Neural crest cell (in vitro differentiated cells): ENCODE results near the gene TPGS2. TPM values are rescaled to one million over a fixed set of nuclear protein-coding genes. Genes with fewer than 3 reads are reported as not detected.
"Not testable (repeated sequence)": the region's sequence is repeated elsewhere in the genome, so short reads cannot be mapped to it uniquely, and the experiment has no call there.

Source experiments
- DNase-seq: peaks from one replicate; pipeline ENCODE4 v3.0.0; 2021; ENCODE audit warnings: low read depth, mixed read lengths, low spot score
- H3K27ac Mint-ChIP-seq: one replicate; pipeline ENCODE4 v1.8.0; 2021; ENCODE audit warnings: mild to moderate bottlenecking, mixed read lengths; ENCODE audit not compliant: unreplicated experiment
- H3K27me3 Mint-ChIP-seq: 2 replicates; pipeline ENCODE4 v1.8.0; 2021; ENCODE audit warnings: low read depth, mild to moderate bottlenecking, mixed read lengths
- H3K36me3 Mint-ChIP-seq: 2 replicates; pipeline ENCODE4 v1.8.0; 2021; ENCODE audit warnings: low read depth, mild to moderate bottlenecking, mixed read lengths
- H3K4me1 Mint-ChIP-seq: 2 replicates; pipeline ENCODE4 v1.8.0; 2021; ENCODE audit warnings: mixed read lengths
- H3K4me3 Mint-ChIP-seq: one replicate; pipeline ENCODE4 v1.8.0; 2021; ENCODE audit warnings: mild to moderate bottlenecking, mixed read lengths
- H3K9me3 Mint-ChIP-seq: 2 replicates; pipeline ENCODE4 v1.8.0; 2021; ENCODE audit warnings: mixed read lengths
- CTCF ChIP-seq: fragments of 200-600 bp; sonication (generic); conservative IDR thresholded peaks from 2 replicates; pipeline ENCODE4 v1.5.0; 2021; ENCODE audit warnings: antibody characterized with exemption, mild to moderate bottlenecking
- total RNA-seq: library from RNA; stranded (reverse); gene quantifications from 2 replicates; pipeline ENCODE4 v1.2.1, GENCODE V29; 2021

TPGS2 gene
- total RNA-seq, 1 donor from 2014 or later = 175 TPM

GRCh38 chr18:36769172-36769571 lies 59.6 kb downstream of the TPGS2 start:
- no peak overlapping the region for H3K4me3 Mint-ChIP-seq
- no peak overlapping the region for H3K27ac Mint-ChIP-seq
- no peak for TF ChIP-seq CTCF
- H3K36me3 Mint-ChIP-seq = peaks cover 13% of the 10 kb centered on the region
- H3K4me1 Mint-ChIP-seq = peaks cover 17% of the 10 kb centered on the region
- no peaks in the 10 kb centered on the region for H3K27me3 Mint-ChIP-seq
- H3K9me3 Mint-ChIP-seq = peaks cover 2% of the 10 kb centered on the region
- DNase-seq = no peak

DNA sequence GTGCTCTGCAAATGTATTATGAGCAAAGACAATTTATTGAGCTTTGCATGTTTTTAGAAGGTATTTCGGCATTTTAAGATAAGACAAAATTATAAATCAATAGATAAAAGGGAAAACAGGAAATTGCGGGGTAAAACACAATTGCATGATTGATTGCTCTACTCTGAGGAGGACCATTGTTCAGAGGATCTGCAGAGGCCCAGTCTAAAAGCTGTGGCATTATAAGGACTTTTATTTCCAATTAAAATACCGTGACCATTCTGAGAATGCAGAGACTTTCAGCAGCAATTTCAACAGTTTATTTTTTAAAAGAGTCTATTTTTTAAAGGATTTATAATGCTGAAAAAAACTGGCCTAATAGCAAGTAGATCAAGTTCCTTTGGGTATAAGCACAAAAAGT lies 62.0 kb downstream of the TPGS2 start:
- Mint-ChIP-seq H3K27me3 (no peaks in the 10 kb centered on the region), H3K4me3 (no peak overlapping the region), H3K4me1 (peaks cover 8% of the 10 kb centered on the region), H3K9me3 (peaks cover 2% of the 10 kb centered on the region), H3K36me3 (peaks cover 19% of the 10 kb centered on the region), H3K27ac (no peak overlapping the region)
- no peak for TF ChIP-seq CTCF
- DNase-seq = no peak

- not testable (repeated sequence) for H3K4me1 Mint-ChIP-seq, H3K9me3 Mint-ChIP-seq, H3K4me3 Mint-ChIP-seq, H3K27ac Mint-ChIP-seq, DNase-seq, H3K27me3 Mint-ChIP-seq
- H3K36me3 Mint-ChIP-seq = peaks cover 17% of the 10 kb centered on the region
Observed at GRCh38 chr18:36762965-36763364, 65.8 kb downstream of the TPGS2 start.

DNA sequence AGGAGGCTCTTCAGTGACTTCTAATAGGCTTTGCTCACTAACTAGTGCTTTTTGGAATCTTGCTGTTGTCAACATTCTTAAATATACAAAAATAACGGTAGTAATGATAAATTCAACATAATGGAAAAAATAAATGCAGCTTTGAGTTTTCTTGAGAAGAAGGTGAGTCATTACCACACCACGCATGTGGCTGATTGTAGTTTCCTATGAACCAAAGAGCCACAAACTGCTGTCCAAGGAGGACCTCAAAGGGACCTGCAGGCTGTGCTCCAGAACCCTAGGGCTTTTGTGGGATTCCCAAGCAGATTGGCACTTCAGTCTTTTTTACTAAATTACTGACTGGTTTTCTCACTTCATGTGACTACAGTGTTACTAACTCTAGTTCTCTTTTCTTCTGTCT lies 66.7 kb downstream of the TPGS2 start:
- Mint-ChIP-seq H3K36me3 (peaks cover 17% of the 10 kb centered on the region), H3K4me3 (no peak overlapping the region), H3K9me3 (peaks cover 5% of the 10 kb centered on the region), H3K4me1 (no peaks in the 10 kb centered on the region), H3K27me3 (no peaks in the 10 kb centered on the region), H3K27ac (peak overlapping the region; percentile 76)
- no peak for TF ChIP-seq CTCF
- DNase-seq = no peak

DNA sequence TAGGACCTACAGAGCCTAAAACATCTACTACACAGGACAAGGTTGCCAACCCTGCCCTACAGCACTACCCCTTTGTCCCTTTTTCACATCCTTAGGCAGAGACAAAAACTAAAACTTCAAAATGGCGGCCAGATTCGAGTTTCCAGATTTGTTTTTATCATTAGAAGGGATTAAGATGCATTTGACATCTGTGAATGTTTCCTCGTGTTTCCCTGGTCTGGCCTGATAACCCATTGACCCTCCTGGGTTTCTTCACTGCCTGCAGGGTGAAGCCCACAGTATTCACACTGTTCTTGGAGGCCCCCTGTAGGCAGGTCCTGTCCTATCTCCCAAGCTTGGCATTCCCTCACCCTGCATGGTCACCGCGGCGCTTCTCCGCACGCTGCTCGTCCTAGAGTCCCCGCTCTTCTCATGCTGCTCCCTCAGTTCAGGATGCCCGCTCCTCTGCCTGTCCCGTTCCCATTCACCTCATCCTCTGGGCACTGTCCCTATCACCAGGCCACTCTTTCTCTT lies 67.6 kb downstream of the TPGS2 start:
- peaks cover 17% of the 10 kb centered on the region for H3K36me3 Mint-ChIP-seq
- H3K27me3 Mint-ChIP-seq = no peaks in the 10 kb centered on the region
- peak overlapping the region; percentile 46 for H3K27ac Mint-ChIP-seq
- TF ChIP-seq CTCF = no peak
- H3K9me3 Mint-ChIP-seq = peaks cover 5% of the 10 kb centered on the region
- no peaks in the 10 kb centered on the region for H3K4me1 Mint-ChIP-seq
- DNase-seq = no peak
- no peak overlapping the region for H3K4me3 Mint-ChIP-seq

- no peak for TF ChIP-seq CTCF
- Mint-ChIP-seq H3K4me1 (no peaks in the 10 kb centered on the region), H3K9me3 (peaks cover 5% of the 10 kb centered on the region), H3K27ac (no peak overlapping the region), H3K4me3 (no peak overlapping the region), H3K27me3 (no peaks in the 10 kb centered on the region), H3K36me3 (peaks cover 17% of the 10 kb centered on the region)
- no peak for DNase-seq
Observed at GRCh38 chr18:36760598-36760997, 68.2 kb downstream of the TPGS2 start.
